PC-3 (cell line): Measurements from ENCODE around the gene IQCE.

ENCODE experiments used
- CTCF ChIP-seq: fragments of 300-600 bp; sonication (generic); conservative IDR thresholded peaks from 2 replicates; pipeline ENCODE4 v1.5.1; 2017; ENCODE audit warnings: antibody characterized with exemption, low read depth, mild to moderate bottlenecking, low read length
- EZH2 ChIP-seq: fragments of 300-600 bp; sonication (generic); IDR thresholded peaks from one replicate; pipeline ENCODE4 v1.6.1; 2017; ENCODE audit warnings: antibody characterized with exemption, mild to moderate bottlenecking, low read length; ENCODE audit not compliant: unreplicated experiment
- EZH2phosphoT487 ChIP-seq: fragments of 300-600 bp; sonication (generic); IDR thresholded peaks from 2 replicates; pipeline ENCODE4 v1.6.1; 2018; ENCODE audit warnings: mild to moderate bottlenecking, antibody characterized with exemption, low read length, borderline replicate concordance

- TF ChIP-seq EZH2phosphoT487 = no peak
- no peak for TF ChIP-seq CTCF
- TF ChIP-seq EZH2 = no peak
These were observed 86.6 kb downstream of the IQCE start for GRCh38 chr7:2645274-2645868.
